CD4-positive, alpha-beta T cell treated with Interferon gamma for 1 hour (primary cell): ENCODE data around the gene PALLD.

ENCODE experiments used
- DNase-seq: peaks from one replicate; pipeline ENCODE4 v3.0.0-alpha.2; 2020

Gene PALLD

GRCh38 chr4:168528131-168528949, 31.5 kb downstream of the PALLD start:
- no peak for DNase-seq

DNA sequence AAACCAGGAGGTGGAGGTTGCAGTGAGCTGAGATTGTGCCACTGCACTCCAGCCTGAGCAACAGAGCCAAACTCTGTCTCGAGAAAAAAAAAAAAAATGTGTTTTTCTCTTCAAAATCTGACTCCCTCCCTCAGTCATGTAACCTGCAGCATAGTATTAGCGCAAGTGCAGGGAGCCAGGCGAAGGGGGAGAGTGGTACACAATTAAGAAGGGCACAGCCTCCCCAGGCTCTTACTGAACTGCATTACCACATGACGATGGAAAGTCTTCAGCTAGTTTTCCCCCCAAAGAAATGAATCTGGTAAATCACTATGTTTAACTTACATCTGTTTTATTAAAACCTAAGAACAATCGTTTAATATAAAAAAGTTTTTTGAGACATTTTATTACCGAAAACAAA, 32.4 kb downstream of the PALLD start:
- DNase-seq, result no peak

GRCh38 chr4:168531305-168531704, 34.5 kb downstream of the PALLD start:
- DNase-seq, result no peak

- DNase-seq, result no peak
Measured at GRCh38 chr4:168534535-168534934, 37.7 kb downstream of the PALLD start.

DNA sequence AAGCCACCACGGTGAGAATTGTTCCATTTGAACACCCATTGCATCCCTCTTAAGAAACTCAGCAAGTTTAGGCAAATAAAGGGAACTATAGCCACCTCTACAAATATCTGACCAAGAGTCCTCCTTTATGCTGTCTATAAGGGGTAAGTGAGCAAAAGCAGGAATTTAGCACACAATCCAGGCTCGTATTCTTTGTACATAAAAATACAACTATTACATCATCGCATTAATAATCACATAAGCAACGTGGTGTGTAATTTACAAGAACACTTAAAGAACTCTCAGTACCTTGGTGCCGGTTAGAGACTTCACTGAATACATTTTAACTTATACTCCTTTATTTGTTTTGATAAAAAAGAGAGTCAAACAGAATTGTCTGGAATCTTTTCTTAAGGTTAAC, 38.8 kb downstream of the PALLD start:
- DNase-seq, result no peak

DNA sequence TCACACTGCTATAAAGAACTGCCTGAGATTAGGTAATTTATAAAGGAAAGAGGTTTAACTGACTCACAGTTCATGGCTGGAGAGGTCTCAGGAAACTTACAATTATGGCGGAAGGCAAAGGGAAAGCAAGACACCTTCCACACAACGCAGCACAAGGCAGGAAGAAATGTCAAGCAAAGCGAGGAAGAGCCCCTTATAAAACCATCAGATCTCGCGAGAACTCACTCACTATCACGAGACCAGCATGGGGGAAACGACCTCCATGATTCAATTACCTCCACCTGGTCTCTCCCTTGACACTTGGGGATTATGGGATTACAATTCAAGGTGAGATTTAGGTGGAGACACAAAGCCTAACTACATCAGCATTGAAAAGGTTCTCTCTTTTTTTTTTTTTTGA, 39.6 kb downstream of the PALLD start:
- no peak for DNase-seq

GRCh38 chr4:168537086-168537485, 40.2 kb downstream of the PALLD start:
- no peak for DNase-seq

GRCh38 chr4:168537571-168537970, 40.7 kb downstream of the PALLD start:
- no peak for DNase-seq

DNA sequence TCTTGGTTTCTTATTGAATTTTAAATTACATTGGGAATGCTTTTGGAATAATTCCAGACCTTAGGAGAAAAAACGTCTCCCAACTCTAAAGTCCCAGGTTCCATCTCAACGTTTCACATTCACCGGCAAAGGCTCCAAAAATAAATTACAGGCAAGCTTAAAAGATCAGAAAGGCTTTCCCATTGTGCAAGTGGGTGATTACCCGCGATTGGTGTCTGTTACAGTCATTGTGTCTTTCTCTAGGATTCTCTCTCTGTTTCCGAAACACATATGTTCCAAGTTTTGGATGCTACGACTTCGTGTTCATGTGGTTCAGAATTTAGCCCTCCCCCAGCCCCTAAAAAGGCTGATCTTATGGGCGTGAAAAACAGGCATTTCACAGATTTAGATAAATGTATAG, 41.8 kb downstream of the PALLD start:
- DNase-seq, result no peak

- DNase-seq, result no peak
Measured at GRCh38 chr4:168540086-168540485, 43.2 kb downstream of the PALLD start.

- no peak for DNase-seq
Measured at GRCh38 chr4:168540503-168541265, 43.8 kb downstream of the PALLD start.

DNA sequence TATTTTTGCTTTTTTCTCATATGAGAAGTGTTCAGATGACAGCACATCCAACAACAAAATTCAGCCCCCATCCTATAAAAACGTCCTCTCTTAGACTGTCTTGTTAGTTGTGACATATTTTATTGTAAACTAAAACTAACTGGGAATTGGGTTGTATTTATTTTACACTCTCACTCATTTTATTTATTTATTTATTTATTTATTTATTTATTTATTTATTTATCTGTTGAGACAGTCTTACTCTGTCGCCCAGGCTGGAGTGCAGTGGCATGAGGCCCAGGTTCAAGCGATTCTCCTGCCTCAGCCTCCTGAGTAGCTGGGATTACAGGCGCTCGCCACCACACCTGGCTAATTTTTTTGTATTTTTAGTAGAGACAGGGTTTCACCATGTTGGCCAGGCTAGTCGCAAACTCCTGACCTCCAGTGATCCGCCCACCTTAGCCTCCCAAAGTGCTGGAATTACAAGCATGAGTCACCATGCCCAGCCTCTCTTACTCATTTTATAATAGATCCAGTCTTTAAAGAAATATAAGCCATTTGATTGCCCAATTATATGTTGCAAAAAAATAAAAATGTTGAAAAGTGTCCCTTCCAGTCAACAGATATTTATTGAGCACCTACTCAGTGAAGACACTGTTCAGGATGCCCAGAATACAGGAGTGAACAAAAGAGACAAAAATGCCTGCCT, 44.6 kb downstream of the PALLD start:
- no peak for DNase-seq

- no peak for DNase-seq
Measured at GRCh38 chr4:168549143-168549542, 52.3 kb downstream of the PALLD start.

GRCh38 chr4:168550064-168550766, 53.4 kb downstream of the PALLD start:
- no peak for DNase-seq

DNA sequence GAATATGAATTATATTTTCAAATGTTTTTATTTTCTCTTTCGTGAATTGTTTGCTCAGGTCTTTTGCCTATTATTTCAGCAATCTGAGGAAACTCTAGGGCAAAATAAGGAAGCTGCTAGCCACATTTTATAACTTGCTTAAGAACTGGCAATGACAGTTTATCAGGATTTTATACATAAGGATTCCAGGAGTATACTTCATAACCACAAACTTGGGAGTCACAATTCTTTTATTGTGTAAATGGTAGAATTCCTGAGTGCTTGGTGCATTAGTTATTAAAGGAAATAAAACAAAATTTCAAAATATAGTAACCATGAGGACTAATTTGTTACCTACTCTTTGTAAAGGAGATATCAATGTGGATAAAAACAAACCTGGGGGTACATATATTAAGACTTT, 54.4 kb downstream of the PALLD start:
- no peak for DNase-seq

DNA sequence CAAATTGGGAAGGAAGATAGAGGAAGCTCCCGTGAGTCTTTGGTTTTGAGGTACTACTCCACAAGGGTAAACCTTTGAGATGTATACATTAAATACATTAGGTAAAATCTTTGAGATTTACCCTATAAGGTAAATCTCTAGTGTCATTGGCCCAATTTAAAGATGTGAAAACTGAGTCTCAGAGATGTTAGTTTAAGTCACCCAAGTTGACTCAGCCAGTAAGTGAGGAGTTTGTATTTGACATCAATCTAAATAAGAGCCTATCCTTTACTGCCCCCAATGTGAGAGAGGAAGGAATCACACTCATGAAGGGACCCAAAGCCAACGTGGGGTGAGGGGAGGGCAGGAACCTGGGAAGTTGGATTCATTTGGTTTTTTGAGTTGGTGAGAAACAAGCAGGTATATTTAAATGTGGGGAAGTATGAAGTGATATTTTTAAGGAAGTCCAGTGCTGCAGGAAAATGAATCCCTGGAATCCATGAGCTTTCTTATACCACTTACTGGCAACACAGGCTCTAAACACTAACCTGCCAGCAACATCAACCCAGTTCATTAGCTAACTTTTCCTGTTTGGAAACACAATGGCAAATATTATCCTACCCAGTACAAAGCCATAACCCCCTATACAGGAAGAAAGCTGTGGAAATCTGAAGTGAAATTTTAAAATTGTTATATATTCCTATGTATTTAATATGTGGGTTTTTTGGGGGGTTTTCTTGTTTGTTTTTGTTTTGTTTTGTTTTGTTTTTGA, 55.3 kb downstream of the PALLD start:
- no peak for DNase-seq

DNA sequence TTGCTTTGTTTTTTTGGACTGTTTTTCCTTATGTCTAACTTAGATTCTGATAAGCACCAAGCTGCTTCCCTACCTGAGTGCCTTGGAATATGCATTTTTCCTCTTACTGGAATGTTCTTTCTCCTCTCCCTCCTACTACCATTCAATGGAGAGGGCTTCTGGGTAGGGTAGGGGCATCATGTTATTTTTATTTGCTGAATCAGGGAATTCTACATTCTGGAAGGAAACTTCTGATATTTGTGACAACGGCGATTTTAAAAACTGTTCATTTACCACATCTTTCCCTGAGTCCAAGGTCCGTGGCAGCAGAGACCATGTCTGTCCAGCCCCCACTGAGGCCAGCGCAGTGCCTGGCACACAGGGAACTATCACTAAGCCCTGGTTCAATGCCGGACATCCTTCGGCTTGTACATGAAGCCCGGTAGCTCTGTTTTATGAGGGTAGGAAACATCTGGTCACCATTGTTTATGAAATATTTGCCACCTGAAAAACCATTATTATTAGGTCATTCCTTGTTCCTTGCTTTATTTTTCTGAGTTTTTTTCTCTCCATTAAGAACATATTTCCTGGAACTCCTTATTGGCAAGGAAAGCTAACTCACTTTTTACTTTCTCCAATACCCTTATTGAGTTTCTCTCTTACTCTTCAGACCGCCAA, 57.0 kb downstream of the PALLD start:
- DNase-seq, result no peak

DNA sequence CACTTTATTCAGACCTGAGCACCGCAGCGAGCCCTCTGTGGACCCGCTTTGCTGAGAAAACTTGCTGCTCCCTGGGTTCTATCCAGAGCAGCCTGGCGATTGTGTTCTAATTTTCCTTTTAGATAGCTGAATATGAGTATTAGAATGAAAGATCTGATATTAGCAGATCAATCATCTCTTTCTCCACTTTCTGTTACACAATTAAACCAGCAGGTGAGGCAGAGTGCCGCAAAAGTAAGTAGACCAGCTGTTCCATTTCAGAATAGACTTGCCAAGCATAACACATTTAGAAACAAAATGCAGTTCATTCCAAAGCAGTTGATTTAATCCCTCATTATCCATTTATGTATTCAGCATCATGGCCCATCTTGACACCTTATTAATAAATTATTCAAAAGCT, 58.6 kb downstream of the PALLD start:
- no peak for DNase-seq

GRCh38 chr4:168557658-168558057, 60.8 kb downstream of the PALLD start:
- DNase-seq, result no peak

- DNase-seq, result no peak
Measured at GRCh38 chr4:168558599-168558998, 61.7 kb downstream of the PALLD start.
